Measurements from ENCODE around the gene CX3CR1. TPM values are rescaled to one million over a fixed set of nuclear protein-coding genes. Genes with fewer than 3 reads are reported as not detected.

CX3CR1 gene
- total and polyA plus RNA-seq, 3 experiments from 2014 or later = 0.74 to 98.7 (median 1.1) TPM

DNA sequence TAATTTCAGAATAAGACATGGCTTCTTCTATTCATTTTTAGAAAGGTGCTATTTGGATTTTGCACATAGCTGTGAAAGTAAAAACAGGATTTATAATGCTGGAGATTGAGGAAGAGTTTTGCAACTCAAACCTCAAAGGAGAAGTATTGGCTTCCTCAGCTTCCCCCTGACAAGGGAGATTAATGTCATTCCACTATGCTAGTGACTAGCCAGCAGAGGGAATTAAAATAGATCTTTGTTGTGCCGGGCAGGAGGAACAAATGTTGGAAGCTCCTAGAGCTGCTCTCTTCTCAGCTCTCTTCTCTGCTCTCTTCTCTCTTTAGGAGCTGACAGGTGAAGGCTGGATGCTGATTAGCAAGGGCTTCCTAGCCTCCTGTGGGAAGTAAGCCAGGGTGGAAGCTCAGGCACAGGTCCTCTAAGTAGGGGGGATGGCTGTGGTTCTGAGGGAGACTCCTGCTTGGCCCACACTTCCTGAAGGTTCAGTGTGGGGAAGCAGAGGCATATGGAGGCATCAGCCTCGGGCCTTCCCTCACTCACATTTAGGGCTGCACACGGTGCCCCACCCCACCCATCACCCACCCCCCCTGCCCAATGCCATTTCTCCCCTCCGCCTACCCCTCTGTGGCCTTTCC, 29.6 kb downstream of the CX3CR1 start:
- Mint-ChIP-seq H3K27me3 (peaks cover 1 to 3% of the 10 kb centered on the region in 2 donors), H3K4me1 (peaks cover 18 to 30% (median 19%) of the 10 kb centered on the region in 3 donors), H3K4me3 (no peak overlapping the region), H3K27ac (peak overlapping the region in 2 of 8 donors; percentile 54 to 70), H3K36me3 (peaks cover 0 to 2% (median 0%) of the 10 kb centered on the region in 3 donors), H3K9me3 (no peaks in the 10 kb centered on the region)
- ChIA-PET POLR2A (no interaction called here), CTCF (interaction anchor here (1.2 kb wide), 1 partner anchor 38 kb away, joined by 5 read pairs; no protein-coding TSS in a partner anchor)
- no peak overlapping the region for H3K4me3 ChIP-seq (ENCODE audit: low read length)
- H3K36me3 ChIP-seq (ENCODE audit: insufficient read depth, low read length) = no peaks in the 10 kb centered on the region
- no peaks in the 10 kb centered on the region for H3K27me3 ChIP-seq (ENCODE audit: insufficient read depth, low read length, poor library complexity, severe bottlenecking)
- no peaks in the 10 kb centered on the region for H3K9me3 ChIP-seq (ENCODE audit: low read length)
- no peak for DNase-seq
- H3K4me1 ChIP-seq (ENCODE audit: insufficient read depth, low read length) = peaks cover 9% of the 10 kb centered on the region
- H3K27ac ChIP-seq (ENCODE audit: low read depth, low read length) = no peak overlapping the region

DNA sequence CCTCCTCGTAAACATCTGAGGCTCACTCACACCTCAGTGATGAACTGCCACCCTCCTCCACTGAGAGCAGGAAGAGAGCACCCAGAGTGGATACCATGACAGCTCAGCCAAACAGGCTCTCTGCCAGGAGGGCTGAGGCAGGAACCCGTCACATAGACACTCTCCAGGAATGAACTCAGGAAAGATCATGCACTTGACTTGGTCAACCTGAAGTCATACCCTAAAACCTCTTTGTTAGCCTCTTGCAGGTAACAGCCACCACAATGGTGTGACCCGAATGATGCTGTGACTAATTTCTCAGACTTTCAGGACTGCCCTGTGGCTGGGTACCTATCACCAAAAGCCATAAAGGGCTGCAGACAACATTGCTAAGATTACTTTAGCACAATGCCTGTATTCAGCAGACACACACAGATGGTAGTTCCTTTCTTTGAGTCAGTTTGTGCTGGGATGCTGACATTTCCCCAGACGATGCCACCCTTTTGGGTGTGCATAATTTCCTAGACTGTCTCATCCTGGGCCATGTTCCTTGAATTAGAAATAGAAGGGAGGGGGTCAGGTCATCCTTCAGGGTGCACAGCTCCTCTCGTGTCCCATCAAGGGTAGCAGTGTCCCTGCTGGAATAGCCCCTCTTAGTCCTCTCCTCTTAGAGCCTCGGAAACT, 30.3 kb downstream of the CX3CR1 start:
- peaks cover 0 to 6% (median 2%) of the 10 kb centered on the region in 3 donors for H3K36me3 Mint-ChIP-seq
- H3K27ac ChIP-seq (ENCODE audit: low read depth, low read length) = no peak overlapping the region

DNA sequence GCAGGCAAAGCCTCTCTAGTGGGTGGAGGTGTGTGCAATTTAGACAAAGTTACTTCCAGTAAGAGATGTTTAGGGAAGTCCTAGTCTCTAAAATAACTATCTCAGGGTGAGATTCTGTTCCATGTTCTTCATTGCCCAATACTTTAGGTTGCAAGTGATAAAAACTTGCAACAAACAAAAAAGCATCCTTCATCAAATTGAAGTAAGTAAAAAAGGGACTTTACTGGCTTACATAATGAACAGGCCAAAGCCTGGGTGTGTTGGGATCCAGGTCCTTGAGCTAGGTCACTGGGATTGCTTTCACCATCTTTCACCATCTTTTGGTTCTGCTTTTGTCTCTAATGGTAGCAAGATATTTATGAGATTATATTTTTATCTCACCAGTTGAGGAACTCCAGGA, 38.3 kb downstream of the CX3CR1 start:
- no peaks in the 10 kb centered on the region for H3K36me3 ChIP-seq (ENCODE audit: insufficient read depth, low read length)
- peaks cover 0 to 7% of the 10 kb centered on the region in 2 donors for H3K27me3 Mint-ChIP-seq
- POLR2A ChIA-PET = no interaction called here
- H3K27me3 ChIP-seq (ENCODE audit: insufficient read depth, low read length, poor library complexity, severe bottlenecking) = no peaks in the 10 kb centered on the region
- H3K4me1 ChIP-seq (ENCODE audit: insufficient read depth, low read length) = no peaks in the 10 kb centered on the region
- peaks cover 0 to 24% (median 2%) of the 10 kb centered on the region in 3 donors for H3K36me3 Mint-ChIP-seq
- DNase-seq = no peak
- no peaks in the 10 kb centered on the region for H3K9me3 ChIP-seq (ENCODE audit: low read length)
- CTCF ChIA-PET = interaction anchor here (1.3 kb wide), 1 partner anchor 51 kb away, joined by 3 read pairs; no protein-coding TSS in a partner anchor
- H3K27ac Mint-ChIP-seq = peak overlapping the region in 2 of 8 donors; percentile 8 to 15
- H3K4me3 Mint-ChIP-seq = no peak overlapping the region
- no peak overlapping the region for H3K4me3 ChIP-seq (ENCODE audit: low read length)
- H3K4me1 Mint-ChIP-seq = peaks cover 7 to 33% (median 25%) of the 10 kb centered on the region in 3 donors
- peaks cover 0 to 7% (median 4%) of the 10 kb centered on the region in 5 donors for H3K9me3 Mint-ChIP-seq
- H3K27ac ChIP-seq (ENCODE audit: low read depth, low read length) = no peak overlapping the region

More for the DNA sequence above, 30.3 kb downstream of the CX3CR1 start:
- H3K4me1 ChIP-seq (ENCODE audit: insufficient read depth, low read length) = peaks cover 5% of the 10 kb centered on the region
- no peaks in the 10 kb centered on the region for H3K9me3 ChIP-seq (ENCODE audit: low read length)
- ChIA-PET CTCF (interaction anchor here (1.2 kb wide), 1 partner anchor 38 kb away, joined by 5 read pairs; no protein-coding TSS in a partner anchor), POLR2A (no interaction called here)
- Mint-ChIP-seq H3K27me3 (peaks cover 1 to 3% of the 10 kb centered on the region in 2 donors), H3K27ac (peak overlapping the region; percentile 5 to 97 (median 72)), H3K4me3 (peak overlapping the region in 3 of 7 donors; percentile 9 to 44 (median 34)), H3K4me1 (peaks cover 13 to 24% (median 13%) of the 10 kb centered on the region in 3 donors), H3K9me3 (peaks cover 0 to 3% (median 0%) of the 10 kb centered on the region in 5 donors)
- DNase-seq = no peak
- H3K36me3 ChIP-seq (ENCODE audit: insufficient read depth, low read length) = no peaks in the 10 kb centered on the region
- no peaks in the 10 kb centered on the region for H3K27me3 ChIP-seq (ENCODE audit: insufficient read depth, low read length, poor library complexity, severe bottlenecking)
- H3K4me3 ChIP-seq (ENCODE audit: low read length) = no peak overlapping the region

DNA sequence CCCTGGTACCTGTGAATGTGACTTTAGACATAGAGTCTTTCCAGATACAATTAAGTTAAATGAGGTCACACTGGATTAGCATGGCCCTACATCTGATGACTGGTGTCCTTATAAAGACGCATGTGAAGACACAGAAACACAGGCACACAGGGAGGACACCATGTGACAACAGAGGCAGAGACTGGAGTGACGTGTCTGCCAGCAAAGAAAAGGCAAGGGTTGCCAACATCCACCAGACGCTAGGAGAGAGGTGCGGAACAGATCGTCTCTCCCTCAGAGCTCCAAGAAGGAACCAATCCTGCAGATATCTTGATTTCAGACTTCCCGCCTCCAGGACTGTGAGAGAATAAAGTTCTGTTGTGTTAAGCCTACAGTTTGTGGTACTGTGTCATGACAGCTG, 42.8 kb downstream of the CX3CR1 start:
- H3K36me3 ChIP-seq (ENCODE audit: insufficient read depth, low read length) = no peaks in the 10 kb centered on the region
- ChIA-PET CTCF (interaction anchor here (1.5 kb wide), 1 partner anchor 51 kb away, joined by 4 read pairs; no protein-coding TSS in a partner anchor), POLR2A (no interaction called here)
- Mint-ChIP-seq H3K9me3 (no peaks in the 10 kb centered on the region), H3K27ac (peak overlapping the region in 2 of 8 donors; percentile 42 to 83), H3K4me1 (peaks cover 40 to 72% (median 58%) of the 10 kb centered on the region in 3 donors), H3K36me3 (peaks cover 0 to 10% (median 0%) of the 10 kb centered on the region in 3 donors), H3K4me3 (peak overlapping the region in 1 of 7 donors; percentile 18), H3K27me3 (peaks cover 3 to 11% of the 10 kb centered on the region in 2 donors)
- no peak for DNase-seq
- H3K4me1 ChIP-seq (ENCODE audit: insufficient read depth, low read length) = peaks cover 27% of the 10 kb centered on the region
- H3K27ac ChIP-seq (ENCODE audit: low read depth, low read length) = no peak overlapping the region
- no peak overlapping the region for H3K4me3 ChIP-seq (ENCODE audit: low read length)
- H3K27me3 ChIP-seq (ENCODE audit: insufficient read depth, low read length, poor library complexity, severe bottlenecking) = no peaks in the 10 kb centered on the region
- no peaks in the 10 kb centered on the region for H3K9me3 ChIP-seq (ENCODE audit: low read length)

DNA sequence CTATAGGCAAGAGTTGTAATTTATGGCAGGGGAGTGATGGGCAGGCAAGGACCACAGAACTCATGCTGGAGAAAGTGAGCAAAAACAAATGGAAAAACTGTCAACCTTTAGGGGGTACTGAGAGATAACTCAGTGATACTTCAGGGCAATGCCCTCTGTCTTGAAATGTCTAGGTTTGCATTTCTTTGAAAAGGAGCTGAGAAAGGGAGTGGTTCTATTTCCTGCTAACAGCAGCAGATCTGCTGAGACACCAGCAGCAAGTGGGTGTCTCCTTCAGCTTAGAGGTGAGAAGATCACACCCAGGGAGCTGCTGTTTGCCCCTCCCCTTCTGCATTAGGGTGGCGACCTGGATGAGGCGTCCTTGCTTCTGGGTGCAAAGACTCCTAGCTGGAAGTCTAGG, 45.2 kb downstream of the CX3CR1 start:
- peak overlapping the region; percentile 81 to 96 (median 89) for H3K27ac Mint-ChIP-seq

DNA sequence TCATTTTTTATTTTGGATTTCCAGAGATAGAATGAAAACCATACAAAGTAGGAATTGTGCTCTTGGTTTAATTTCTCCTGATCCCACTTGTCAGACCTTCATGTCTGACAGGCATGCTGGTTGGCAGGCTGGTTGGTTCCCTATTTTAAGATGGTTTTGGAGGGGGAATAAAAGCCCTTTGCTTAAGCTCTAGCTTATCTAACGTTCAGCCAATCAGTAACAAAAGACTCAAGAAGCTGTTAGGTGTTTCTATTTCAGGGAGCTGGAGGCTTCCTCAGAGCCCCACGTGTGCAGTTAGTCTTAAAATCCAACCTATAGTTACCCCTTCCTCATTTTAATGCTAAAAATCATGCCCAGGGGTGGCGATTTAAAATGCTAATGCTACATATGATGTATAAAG, 47.0 kb downstream of the CX3CR1 start:
- Mint-ChIP-seq H3K27me3 (peaks cover 6 to 11% of the 10 kb centered on the region in 2 donors), H3K4me3 (peak overlapping the region; percentile 23 to 91 (median 72)), H3K27ac (peak overlapping the region; percentile 17 to 94 (median 71)), H3K36me3 (no peaks in the 10 kb centered on the region), H3K9me3 (no peaks in the 10 kb centered on the region), H3K4me1 (peaks cover 44 to 63% (median 51%) of the 10 kb centered on the region in 3 donors)
- no peaks in the 10 kb centered on the region for H3K27me3 ChIP-seq (ENCODE audit: insufficient read depth, low read length, poor library complexity, severe bottlenecking)
- no peaks in the 10 kb centered on the region for H3K9me3 ChIP-seq (ENCODE audit: low read length)
- H3K4me3 ChIP-seq (ENCODE audit: low read length) = no peak overlapping the region
- H3K27ac ChIP-seq (ENCODE audit: low read depth, low read length) = no peak overlapping the region
- CTCF ChIA-PET = interaction anchor here (2.6 kb wide), 1 partner anchor 58 kb away, joined by 10 read pairs; no protein-coding TSS in a partner anchor
- H3K36me3 ChIP-seq (ENCODE audit: insufficient read depth, low read length) = no peaks in the 10 kb centered on the region
- POLR2A ChIA-PET = no interaction called here
- H3K4me1 ChIP-seq (ENCODE audit: insufficient read depth, low read length) = peaks cover 27% of the 10 kb centered on the region
- no peak for DNase-seq

More for the DNA sequence above, 45.2 kb downstream of the CX3CR1 start:
- Histone ChIP-seq H3K27me3 (ENCODE audit: insufficient read depth, low read length, poor library complexity, severe bottlenecking) (no peaks in the 10 kb centered on the region), H3K4me1 (ENCODE audit: insufficient read depth, low read length) (peaks cover 27% of the 10 kb centered on the region), H3K36me3 (ENCODE audit: insufficient read depth, low read length) (no peaks in the 10 kb centered on the region), H3K27ac (ENCODE audit: low read depth, low read length) (no peak overlapping the region), H3K9me3 (ENCODE audit: low read length) (no peaks in the 10 kb centered on the region), H3K4me3 (ENCODE audit: low read length) (peak overlapping the region; percentile 4)
- peak overlapping the region; percentile 61 to 91 (median 69) for H3K4me3 Mint-ChIP-seq
- H3K36me3 Mint-ChIP-seq = no peaks in the 10 kb centered on the region
- peaks cover 48 to 77% (median 60%) of the 10 kb centered on the region in 3 donors for H3K4me1 Mint-ChIP-seq
- no peaks in the 10 kb centered on the region for H3K9me3 Mint-ChIP-seq
- peak in 4 of 5 donors; percentile 23 to 61 (median 40) for DNase-seq
- CTCF ChIA-PET = interaction anchor here (1.1 to 2.6 kb wide), 4 partner anchors 20 to 56 kb away, joined by 3 to 10 read pairs (median 4); no protein-coding TSS in a partner anchor
- peaks cover 6 to 12% of the 10 kb centered on the region in 2 donors for H3K27me3 Mint-ChIP-seq
- POLR2A ChIA-PET = interaction anchor here (0.6 to 0.7 kb wide), 2 partner anchors 42 to 150 kb away, joined by 4 read pairs; no protein-coding TSS in a partner anchor

DNA sequence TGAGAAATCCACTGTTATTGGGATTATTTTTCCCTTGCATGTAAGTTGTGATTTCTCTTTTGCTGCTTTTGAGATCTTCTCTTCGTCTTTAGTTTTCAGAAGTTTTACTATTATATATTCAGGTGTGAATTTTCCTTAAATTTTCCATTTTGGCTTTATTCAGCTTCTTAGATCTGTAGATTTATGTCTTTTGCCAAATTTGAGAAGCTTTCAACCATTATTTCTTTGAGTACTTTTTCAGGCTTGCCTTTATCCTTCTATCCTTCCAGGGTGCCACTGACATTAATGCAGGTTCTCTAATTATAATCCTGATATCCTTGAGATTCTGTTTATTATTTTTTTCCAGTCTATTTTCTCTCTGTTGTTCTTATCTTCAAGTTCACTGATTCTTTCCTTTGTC, 49.4 kb downstream of the CX3CR1 start:
- no peaks in the 10 kb centered on the region for H3K9me3 ChIP-seq (ENCODE audit: low read length)
- peaks cover 6 to 11% of the 10 kb centered on the region in 2 donors for H3K27me3 Mint-ChIP-seq
- H3K4me3 ChIP-seq (ENCODE audit: low read length) = no peak overlapping the region
- POLR2A ChIA-PET = no interaction called here
- H3K9me3 Mint-ChIP-seq = no peaks in the 10 kb centered on the region
- H3K4me1 ChIP-seq (ENCODE audit: insufficient read depth, low read length) = peaks cover 21% of the 10 kb centered on the region
- H3K27ac ChIP-seq (ENCODE audit: low read depth, low read length) = no peak overlapping the region
- CTCF ChIA-PET = no interaction called here
- H3K27ac Mint-ChIP-seq = no peak overlapping the region
- peaks cover 47 to 53% (median 47%) of the 10 kb centered on the region in 3 donors for H3K4me1 Mint-ChIP-seq
- no peak for DNase-seq
- no peaks in the 10 kb centered on the region for H3K36me3 Mint-ChIP-seq
- H3K4me3 Mint-ChIP-seq = peak overlapping the region in 1 of 7 donors; percentile 5
- no peaks in the 10 kb centered on the region for H3K27me3 ChIP-seq (ENCODE audit: insufficient read depth, low read length, poor library complexity, severe bottlenecking)
- no peaks in the 10 kb centered on the region for H3K36me3 ChIP-seq (ENCODE audit: insufficient read depth, low read length)
